DMS53 (cell line): ENCODE results near the gene LIM2.

Experiments
- DNase-seq: peaks from one replicate; lab custom pipeline; 2025; lab: John Stamatoyannopoulos, UW

LIM2 gene

GRCh38 chr19:51394050-51394836 lies 6.5 kb upstream of the LIM2 start:
- DNase-seq: peak; percentile 29

DNA sequence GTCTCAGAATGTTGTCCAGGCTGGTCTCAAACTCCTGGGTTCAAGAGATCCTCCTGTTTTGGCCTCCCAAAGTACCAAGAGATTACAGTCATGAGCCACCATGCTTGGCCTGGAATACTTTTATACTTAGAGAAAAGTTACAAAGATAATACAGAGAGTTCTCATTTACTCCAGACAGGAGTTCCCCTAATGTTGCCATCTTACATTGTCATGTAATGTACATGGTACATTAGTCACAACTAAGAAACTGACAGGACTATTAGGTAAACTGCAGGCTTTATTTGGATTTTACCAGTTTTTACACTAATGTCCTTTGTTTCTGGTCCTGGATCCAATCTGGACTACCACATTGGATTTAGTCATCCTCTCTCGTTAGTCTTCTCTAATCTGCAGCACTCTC lies 4.9 kb upstream of the LIM2 start:
- no peak for DNase-seq

DNA sequence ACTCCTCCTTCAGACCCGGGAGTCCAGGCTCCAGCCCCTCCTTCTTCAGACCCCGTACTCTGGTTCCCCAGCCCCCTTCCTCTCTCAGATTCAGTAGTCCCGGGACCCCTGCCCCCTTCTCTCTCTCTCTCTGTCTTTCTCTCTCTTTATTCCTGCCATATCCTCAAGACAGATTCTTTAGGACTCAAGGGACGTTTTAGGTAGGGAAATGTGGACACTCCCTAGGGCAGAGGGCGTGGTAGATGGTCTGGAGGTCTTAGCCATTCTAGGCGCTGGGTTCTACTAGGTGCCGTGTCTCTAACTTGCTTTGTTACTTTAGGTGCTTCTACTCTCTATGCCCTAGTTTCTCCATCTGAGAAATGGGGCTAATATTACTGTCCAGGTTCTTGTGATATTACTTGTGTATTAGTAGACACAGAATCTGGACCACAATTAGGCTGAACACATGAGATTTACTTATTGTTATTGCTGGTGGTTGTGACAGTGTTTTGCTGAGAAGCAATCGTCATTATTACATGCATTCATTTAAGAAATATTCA lies 3.4 kb upstream of the LIM2 start:
- DNase-seq: no peak

- no peak for DNase-seq
Observed at GRCh38 chr19:51389143-51389542, 1.4 kb upstream of the LIM2 start.

DNA sequence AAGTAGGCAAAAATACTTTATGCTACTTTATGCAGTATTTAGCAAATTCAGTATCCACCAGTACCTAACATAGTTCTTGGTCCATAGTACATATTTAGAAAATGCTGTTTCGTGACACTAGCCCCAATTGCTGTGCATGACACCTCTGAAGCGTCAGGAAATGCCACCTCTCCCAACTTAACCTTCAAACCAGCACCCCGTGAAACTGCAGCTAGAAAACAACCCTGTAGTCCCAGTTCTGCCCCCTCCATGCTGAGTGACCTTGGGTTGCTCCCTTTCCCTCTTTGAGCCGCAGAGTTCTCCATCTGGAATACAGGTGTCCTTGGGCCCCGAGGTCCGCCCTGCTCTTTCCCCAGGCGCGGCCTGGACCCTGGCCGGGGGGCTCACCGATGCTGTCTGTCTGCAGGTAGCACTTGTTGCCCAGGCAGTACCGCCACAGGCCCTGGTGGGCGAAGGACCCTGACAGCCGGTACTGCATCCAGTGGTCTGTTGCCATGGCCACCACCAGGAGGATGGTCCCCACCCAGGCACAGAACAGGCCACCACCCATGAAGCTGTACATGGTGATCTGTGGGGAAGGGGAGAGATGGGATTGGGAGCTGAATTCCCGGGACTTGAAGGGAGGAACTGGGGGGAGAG lies 773 bp downstream of the LIM2 start:
- DNase-seq: no peak

GRCh38 chr19:51382004-51382403 lies 5.8 kb downstream of the LIM2 start:
- DNase-seq: no peak

DNA sequence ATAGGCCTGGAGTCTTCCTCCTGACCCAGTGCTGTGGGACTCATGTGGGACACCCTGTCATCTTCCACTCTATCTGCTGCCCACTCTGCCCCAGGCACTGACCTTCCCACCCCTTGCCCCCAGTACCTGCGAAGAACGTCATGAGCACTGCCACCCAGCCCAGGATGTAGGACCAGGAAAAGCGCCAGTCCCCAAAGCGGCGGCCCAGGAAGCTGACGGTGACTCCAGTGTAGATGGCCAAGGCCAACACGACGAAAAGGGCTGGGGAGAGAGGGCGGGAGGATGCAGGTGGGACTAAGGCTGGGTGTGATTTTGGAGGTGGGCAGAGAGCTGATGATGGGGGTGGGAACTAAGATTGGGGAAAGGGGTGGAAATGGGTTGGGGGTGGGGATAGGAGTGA lies 7.4 kb downstream of the LIM2 start:
- no peak for DNase-seq

- no peak for DNase-seq
Observed at GRCh38 chr19:51377422-51377821, 10.4 kb downstream of the LIM2 start.

DNA sequence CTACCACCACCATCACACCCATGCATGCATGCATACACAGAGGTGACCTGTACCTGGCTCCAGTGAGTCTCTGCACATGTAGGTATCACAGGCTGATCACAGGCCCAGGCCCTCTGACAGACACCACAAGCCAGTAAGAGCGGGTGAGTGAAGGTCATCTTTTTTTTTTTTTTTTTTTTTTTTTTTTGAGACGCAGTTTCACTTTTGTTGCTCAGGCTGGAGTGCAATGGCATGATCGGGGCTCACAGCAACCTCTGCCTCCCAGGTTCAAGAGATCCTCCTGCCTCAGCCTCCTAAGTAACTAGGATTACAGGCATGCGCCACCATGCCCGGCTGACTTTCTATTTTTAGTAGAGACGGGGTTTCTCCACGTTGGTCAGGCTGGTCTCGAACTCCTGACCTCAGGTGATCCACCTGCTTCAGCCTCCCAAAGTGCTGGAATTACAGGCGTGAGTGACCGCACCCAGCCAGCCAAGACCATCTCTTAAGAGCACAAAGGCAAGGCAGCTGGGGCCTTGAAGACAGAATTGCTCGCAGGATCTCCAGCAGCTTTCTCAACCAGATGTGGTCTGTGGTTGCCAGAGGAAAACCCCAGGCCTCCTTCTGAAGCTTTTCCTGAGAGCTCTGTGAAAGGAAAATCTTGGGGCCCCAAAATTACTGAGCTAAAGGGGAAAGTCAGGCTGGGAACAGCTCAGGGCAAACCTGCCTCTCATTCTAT lies 12.1 kb downstream of the LIM2 start:
- DNase-seq: no peak

DNA sequence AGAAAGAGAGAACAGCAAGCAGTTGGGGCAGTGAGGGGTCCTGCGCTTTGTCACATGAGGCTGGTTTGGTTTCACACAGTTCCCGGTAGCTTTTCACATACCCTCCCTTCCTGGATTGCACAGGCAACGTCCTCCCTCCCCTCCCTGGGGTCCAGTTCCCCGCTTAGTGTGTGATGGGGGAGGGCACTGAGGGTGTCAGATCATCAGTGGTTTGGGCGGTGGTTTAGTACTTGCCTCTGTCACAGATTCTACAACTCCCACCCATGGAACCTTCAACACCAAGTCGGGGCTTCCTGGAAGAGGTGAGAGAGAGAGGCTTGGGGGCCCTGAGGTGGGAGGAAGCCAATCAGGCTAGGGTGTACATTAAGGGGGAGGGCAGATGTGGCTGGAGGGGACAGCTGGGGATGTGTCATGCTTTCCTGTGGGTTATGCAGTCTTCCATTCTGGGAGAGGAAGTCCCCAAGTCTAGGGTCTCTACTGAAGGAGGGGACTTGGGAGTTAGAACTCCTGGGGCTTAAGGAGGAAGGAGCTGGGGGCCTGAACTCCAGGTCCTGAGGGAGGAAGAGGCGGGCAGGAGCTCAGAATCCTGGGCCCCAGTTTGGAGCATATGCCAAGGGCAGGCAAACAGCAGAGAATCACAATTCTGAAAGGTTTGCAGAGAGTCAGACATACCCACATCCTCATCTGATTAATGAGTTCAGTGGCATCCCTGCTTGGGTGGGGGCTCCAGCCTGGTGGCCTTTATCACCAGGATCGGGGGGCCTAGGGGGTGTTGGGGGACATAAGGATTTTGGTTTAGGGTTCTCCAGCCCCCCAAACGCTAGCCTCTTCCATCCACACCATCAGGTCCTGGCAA lies 14.9 kb downstream of the LIM2 start, which contains the start of gene NKG7:
Gene NKG7, minus strand, starts transcription at position 6 of the 856 bp plus-strand sequence. CDS start 119 bp downstream, outside the sequence.
- no peak for DNase-seq

DNA sequence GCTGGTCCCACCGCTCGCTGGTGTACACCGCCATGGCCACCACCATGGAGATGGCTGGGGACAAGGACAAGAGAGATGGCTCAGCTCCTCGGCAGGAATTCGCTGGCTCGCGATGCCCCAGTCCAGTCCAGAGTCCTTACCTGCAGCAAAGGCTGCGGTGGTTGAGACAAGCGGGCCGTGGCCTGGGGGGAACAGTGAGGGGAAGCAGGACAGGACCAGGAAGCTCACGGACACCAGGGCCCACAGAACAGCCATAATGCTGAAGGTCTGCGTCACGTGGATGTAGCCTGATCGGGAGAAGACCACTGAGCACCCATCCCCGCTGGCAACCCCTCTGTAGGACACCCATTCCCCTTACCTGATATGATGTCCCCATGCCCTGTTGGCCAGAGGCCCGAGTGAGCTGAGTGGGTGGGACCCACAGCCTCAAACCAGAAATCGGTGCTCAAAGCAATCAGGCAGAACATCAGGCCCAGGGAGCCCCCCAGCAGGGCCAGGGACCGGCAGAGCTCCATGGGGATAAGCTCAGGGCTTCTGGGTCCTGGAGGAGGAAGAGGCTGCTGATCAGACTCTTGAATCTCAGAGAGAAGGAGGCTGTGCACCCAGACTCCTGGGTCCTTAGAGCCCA lies 15.6 kb downstream of the LIM2 start:
- DNase-seq: no peak

GRCh38 chr19:51371186-51371690 lies 16.5 kb downstream of the LIM2 start:
- no peak for DNase-seq

DNA sequence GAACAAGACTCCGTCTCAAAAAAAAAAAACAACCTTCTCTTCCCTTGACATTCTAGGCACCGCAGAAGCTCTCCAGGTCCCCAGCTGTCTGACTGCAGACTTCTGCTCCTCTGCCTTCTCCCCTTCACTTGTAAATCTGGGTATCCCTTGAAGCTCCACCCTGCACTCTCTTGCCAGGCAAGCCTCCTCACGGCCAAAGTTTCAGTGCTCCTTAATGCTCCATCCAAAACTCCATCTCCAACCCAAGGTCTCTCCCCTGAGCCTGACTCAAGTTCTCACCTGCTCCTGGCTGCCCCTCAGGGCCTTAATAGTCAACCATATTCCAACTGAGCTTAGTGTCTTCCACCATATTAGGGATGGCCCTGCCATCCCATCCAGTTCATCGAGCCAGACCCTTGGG lies 17.5 kb downstream of the LIM2 start:
- DNase-seq: no peak

- no peak for DNase-seq
Observed at GRCh38 chr19:51368366-51369282, 19.1 kb downstream of the LIM2 start, which contains the start of gene CLDND2. CLDND2 (minus strand) TSS chr19:51369003; CDS start chr19:51368577, 426 bp downstream.

- DNase-seq: peak; percentile 42
Observed at GRCh38 chr19:51367565-51368365, 20.0 kb downstream of the LIM2 start.

GRCh38 chr19:51367255-51367564 lies 20.6 kb downstream of the LIM2 start:
- DNase-seq: no peak

DNA sequence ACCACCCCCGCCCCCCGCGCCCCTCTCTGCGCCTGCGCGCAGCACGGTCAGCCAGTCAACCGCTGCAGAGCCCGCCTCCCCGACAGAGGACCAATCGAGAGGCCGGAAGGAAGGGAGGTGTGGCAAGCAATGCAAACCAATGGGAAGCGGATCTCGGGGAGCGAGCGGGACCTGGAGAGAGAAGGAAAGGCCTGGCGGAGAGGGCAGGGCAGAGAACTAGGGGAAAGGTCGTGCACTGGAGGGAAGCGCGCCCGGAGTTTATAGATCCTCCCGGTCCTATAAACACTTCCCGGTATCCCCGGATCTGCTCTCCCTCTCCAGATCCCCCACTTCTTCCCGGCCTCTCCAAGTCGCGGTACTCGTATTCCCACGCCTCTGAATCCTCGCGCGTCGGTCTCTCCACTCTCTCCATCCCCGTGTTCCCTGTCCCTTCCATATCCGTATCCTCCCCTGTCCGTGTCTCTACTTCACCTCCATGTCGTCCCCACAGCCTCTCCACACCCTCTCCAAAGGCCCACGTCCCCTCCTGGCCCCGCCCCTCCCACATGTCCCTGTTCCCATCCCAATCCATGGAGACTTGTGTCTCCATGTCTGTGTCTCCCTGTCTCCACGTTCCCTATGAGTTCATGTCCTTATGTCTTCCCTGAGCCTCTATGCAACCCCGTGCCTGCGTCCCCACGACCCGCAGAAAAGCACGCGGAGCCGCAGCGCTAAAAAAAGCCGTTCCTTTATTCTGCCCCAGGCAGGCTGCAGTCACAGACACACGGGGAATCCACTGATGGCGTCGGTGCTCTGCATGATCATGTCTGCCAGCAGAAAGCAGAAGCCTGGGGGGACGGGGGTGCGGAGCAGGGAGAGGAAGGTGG lies 21.2 kb downstream of the LIM2 start:
- DNase-seq: peak; percentile 50

- no peak for DNase-seq
Observed at GRCh38 chr19:51365965-51366388, 21.8 kb downstream of the LIM2 start, which contains the start of gene ETFB. ETFB (minus strand) TSS chr19:51366388; CDS start chr19:51366326, 62 bp downstream.
